Erythroblast (primary cell): ENCODE measurements around the gene GPR37.

Experiments
- DNase-seq, 2 experiments: peaks; one replicate each; lab custom pipeline; 2025; lab: John Stamatoyannopoulos, UW
- GATA1 ChIP-seq: IDR thresholded peaks from 2 replicates; pipeline ENCODE4 v1.6.1; 2011; ENCODE audit warnings: low read depth, mild to moderate bottlenecking, control low read depth, low read length, moderate library complexity
- POLR2A ChIP-seq: IDR thresholded peaks from 2 replicates; pipeline ENCODE4 v1.6.1; 2011; ENCODE audit warnings: mild to moderate bottlenecking, low read length

GPR37 gene

DNA sequence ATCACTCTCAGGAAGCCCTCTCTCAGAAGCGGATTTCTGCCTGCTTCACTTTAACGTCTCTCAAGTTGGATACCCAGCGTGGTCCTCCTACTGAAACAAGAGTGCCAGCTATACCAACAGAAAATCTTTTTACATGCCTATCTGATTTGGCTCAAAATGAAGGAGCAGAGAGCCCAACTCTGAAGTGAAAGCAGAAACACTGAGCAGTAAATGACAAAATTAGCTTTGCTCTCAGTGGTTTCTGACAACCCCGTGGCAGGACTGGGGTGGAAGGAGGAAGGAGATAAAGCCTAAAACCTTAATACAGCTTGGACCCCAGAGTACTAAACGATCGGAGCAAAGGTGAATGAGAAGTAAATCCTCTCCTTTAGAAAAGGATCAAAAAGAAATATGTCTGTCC lies 25.1 kb upstream of the GPR37 start:
- TF ChIP-seq POLR2A (no peak), GATA1 (no peak)

DNA sequence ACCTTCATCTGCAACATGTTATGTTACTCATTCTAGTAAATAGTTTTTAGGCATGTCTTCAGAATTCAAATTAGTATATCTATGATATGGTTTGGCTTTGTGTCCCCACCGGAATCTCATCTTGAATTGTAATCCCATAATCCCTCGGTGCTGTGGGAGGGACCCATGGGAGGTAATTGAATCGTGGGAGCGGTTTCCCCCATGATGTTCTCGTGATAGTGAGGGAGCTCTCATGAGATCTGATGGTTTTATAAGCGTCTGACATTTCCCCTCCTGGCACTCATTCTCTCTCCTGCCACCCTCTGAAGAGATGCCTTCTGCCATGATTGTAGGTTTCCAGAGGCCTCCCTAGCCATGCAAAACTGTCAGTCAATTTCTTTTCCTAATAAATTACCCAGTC lies 20.4 kb upstream of the GPR37 start:
- no peak for DNase-seq

More for the DNA sequence above, 25.1 kb upstream of the GPR37 start:
- no peak for DNase-seq

GRCh38 chr7:124784879-124785818 lies 19.6 kb upstream of the GPR37 start:
- peak; percentile 20 to 46 for DNase-seq
- TF ChIP-seq POLR2A (no peak), GATA1 (no peak)

More for the DNA sequence above, 20.4 kb upstream of the GPR37 start:
- no peak for TF ChIP-seq GATA1
- no peak for TF ChIP-seq POLR2A

- DNase-seq, result no peak
- no peak for TF ChIP-seq GATA1
- no peak for TF ChIP-seq POLR2A
Measured at GRCh38 chr7:124783271-124783670, 17.7 kb upstream of the GPR37 start.

- TF ChIP-seq GATA1 (no peak), POLR2A (no peak)
- DNase-seq, result no peak
Measured at GRCh38 chr7:124781907-124782734, 16.5 kb upstream of the GPR37 start.

GRCh38 chr7:124781418-124781817 lies 15.8 kb upstream of the GPR37 start:
- DNase-seq, result no peak
- TF ChIP-seq POLR2A (no peak), GATA1 (no peak)

DNA sequence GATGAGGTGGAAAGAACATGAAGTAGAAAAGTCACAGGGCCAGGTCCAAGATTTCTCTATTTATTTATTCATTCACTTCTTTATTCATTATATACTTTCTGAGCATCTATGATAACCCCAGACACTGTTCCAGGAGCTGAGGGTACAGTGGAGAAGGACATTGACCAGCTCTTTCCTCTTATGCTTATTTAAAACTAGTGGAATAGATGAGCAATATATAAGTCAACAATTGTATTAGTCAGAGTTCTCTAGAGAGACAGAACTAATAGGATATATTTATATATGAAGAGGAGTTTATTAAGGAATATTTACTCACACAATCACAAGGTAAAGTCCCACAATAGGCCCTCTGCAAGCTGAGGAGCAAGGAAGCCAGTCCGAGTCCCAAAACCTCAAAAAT lies 15.0 kb upstream of the GPR37 start:
- TF ChIP-seq GATA1 (no peak), POLR2A (no peak)
- DNase-seq, result no peak

GRCh38 chr7:124780056-124780455 lies 14.5 kb upstream of the GPR37 start:
- DNase-seq, result no peak
- TF ChIP-seq GATA1 (no peak), POLR2A (no peak)

DNA sequence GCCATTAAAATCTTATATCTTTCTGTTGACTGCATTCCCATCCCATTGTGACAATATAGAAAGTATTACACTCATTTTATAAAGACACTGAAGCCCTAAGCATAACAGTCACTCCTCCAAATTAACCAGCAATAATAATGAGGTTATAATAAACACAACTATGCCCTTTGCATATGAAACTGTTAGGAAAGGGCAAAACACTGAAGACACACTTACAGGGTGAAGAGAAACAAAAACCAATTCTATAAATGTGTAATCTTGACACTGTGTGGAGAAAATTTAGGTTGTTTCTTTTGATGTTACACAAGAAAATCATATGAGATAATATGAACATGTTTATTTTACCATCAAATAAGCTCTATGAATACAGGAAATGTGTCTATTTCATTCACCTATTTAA lies 14.0 kb upstream of the GPR37 start:
- TF ChIP-seq GATA1 (no peak), POLR2A (no peak)
- no peak for DNase-seq

DNA sequence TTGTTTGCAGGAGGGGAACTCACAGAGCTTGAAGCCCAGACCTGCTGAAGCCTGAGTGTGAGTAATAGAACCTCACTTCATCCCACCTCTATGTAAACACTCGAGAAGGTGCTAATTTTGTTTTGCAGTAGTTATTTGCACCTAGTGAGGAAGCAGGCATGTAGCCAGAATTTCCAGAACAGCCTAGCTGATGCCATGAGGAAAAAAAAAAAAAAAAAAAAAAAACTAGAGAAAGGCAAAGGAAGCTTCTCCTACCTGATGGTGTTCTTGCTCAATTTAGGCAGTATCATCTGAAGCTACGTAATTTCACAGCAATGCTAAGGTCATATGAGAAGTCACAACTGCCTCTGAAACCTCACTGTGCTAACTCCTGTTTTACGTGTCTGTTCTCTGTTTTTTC lies 13.6 kb upstream of the GPR37 start:
- TF ChIP-seq POLR2A, result no peak
- TF ChIP-seq GATA1, result no peak
- no peak for DNase-seq

GRCh38 chr7:124777268-124777667 lies 11.7 kb upstream of the GPR37 start:
- no peak for TF ChIP-seq POLR2A
- TF ChIP-seq GATA1, result no peak
- DNase-seq, result no peak

GRCh38 chr7:124776153-124776552 lies 10.6 kb upstream of the GPR37 start:
- no peak for DNase-seq
- no peak for TF ChIP-seq GATA1
- no peak for TF ChIP-seq POLR2A

GRCh38 chr7:124775422-124775821 lies 9.8 kb upstream of the GPR37 start:
- TF ChIP-seq GATA1 (no peak), POLR2A (no peak)
- no peak for DNase-seq

GRCh38 chr7:124773938-124774337 lies 8.3 kb upstream of the GPR37 start:
- no peak for DNase-seq
- TF ChIP-seq GATA1 (no peak), POLR2A (no peak)
